HEK293 (cell line): ENCODE measurements around the gene PXDC1.

Source experiments
- GLI4 ChIP-seq: fragments of 450-650 bp; formaldehyde crosslinking; IDR thresholded peaks from 2 replicates; pipeline ENCODE4 v1.5.1; 2016; ENCODE audit warnings: missing biosample characterization, missing genetic modification characterization
- HOXA7 ChIP-seq: sonication (generic); formaldehyde crosslinking; IDR thresholded peaks from 2 replicates; pipeline ENCODE4 v1.8.1; 2022; ENCODE audit warnings: missing genetic modification reagents, borderline replicate concordance
- KLF10 ChIP-seq: fragments of 450-650 bp; IDR thresholded peaks from 2 replicates; pipeline ENCODE4 v1.5.1; 2018; ENCODE audit warnings: missing biosample characterization, mild to moderate bottlenecking, missing genetic modification characterization
- MZF1 ChIP-seq: fragments of 450-650 bp; formaldehyde crosslinking; IDR thresholded peaks from 2 replicates; pipeline ENCODE4 v1.5.1; 2017; ENCODE audit warnings: missing biosample characterization, missing genetic modification characterization, borderline replicate concordance
- SALL2 ChIP-seq: fragments of 450-650 bp; formaldehyde crosslinking; IDR thresholded peaks from 2 replicates; pipeline ENCODE4 v1.5.0; 2017; ENCODE audit warnings: missing biosample characterization, mild to moderate bottlenecking, missing genetic modification characterization, borderline replicate concordance
- SP7 ChIP-seq: fragments of 450-650 bp; formaldehyde crosslinking; IDR thresholded peaks from 2 replicates; pipeline ENCODE4 v1.5.1; 2016; ENCODE audit warnings: missing biosample characterization, missing genetic modification characterization
- ZBTB17 ChIP-seq: fragments of 450-650 bp; formaldehyde crosslinking; IDR thresholded peaks from 2 replicates; pipeline ENCODE4 v1.5.1; 2016; ENCODE audit warnings: missing biosample characterization, missing genetic modification characterization
- ZBTB20 ChIP-seq: fragments of 450-650 bp; formaldehyde crosslinking; IDR thresholded peaks from 2 replicates; pipeline ENCODE4 v1.5.1; 2016; ENCODE audit warnings: missing biosample characterization, missing genetic modification characterization
- ZBTB21 ChIP-seq: fragments of 450-650 bp; formaldehyde crosslinking; IDR thresholded peaks from 2 replicates; pipeline ENCODE4 v1.5.1; 2017; ENCODE audit warnings: missing biosample characterization, missing genetic modification characterization
- ZEB2 ChIP-seq: fragments of 450-650 bp; formaldehyde crosslinking; IDR thresholded peaks from 2 replicates; pipeline ENCODE4 v1.5.1; 2016; ENCODE audit warnings: missing biosample characterization, missing genetic modification characterization
- ZFP41 ChIP-seq: fragments of 450-650 bp; formaldehyde crosslinking; IDR thresholded peaks from 2 replicates; pipeline ENCODE4 v1.5.1; 2016; ENCODE audit warnings: missing biosample characterization, missing genetic modification characterization, borderline replicate concordance
- ZIC2 ChIP-seq: fragments of 450-650 bp; formaldehyde crosslinking; IDR thresholded peaks from 2 replicates; pipeline ENCODE4 v1.5.1; 2016; ENCODE audit warnings: missing biosample characterization, missing genetic modification characterization
- ZNF157 ChIP-seq: fragments of 450-650 bp; formaldehyde crosslinking; IDR thresholded peaks from 2 replicates; pipeline ENCODE4 v1.5.1; 2016; ENCODE audit warnings: missing biosample characterization, missing genetic modification characterization
- ZNF335 ChIP-seq: fragments of 450-650 bp; formaldehyde crosslinking; conservative IDR thresholded peaks from 2 replicates; pipeline ENCODE4 v1.5.1; 2016; ENCODE audit warnings: missing biosample characterization, missing genetic modification characterization
- ZNF366 ChIP-seq: fragments of 450-650 bp; formaldehyde crosslinking; conservative IDR thresholded peaks from 2 replicates; pipeline ENCODE4 v1.5.1; 2016; ENCODE audit warnings: missing biosample characterization, missing genetic modification characterization
- ZNF48 ChIP-seq: fragments of 450-650 bp; formaldehyde crosslinking; IDR thresholded peaks from 2 replicates; pipeline ENCODE4 v1.5.1; 2016; ENCODE audit warnings: missing biosample characterization, missing genetic modification characterization
- ZNF596 ChIP-seq: fragments of 450-650 bp; IDR thresholded peaks from 2 replicates; pipeline ENCODE4 v1.5.0; 2018; ENCODE audit warnings: missing biosample characterization, mild to moderate bottlenecking, missing genetic modification characterization, moderate library complexity
- ZNF621 ChIP-seq: fragments of 450-650 bp; formaldehyde crosslinking; IDR thresholded peaks from 2 replicates; pipeline ENCODE4 v1.5.1; 2017; ENCODE audit warnings: missing biosample characterization, missing genetic modification characterization
- ZNF629 ChIP-seq: fragments of 450-650 bp; formaldehyde crosslinking; IDR thresholded peaks from 2 replicates; pipeline ENCODE4 v1.5.1; 2017; ENCODE audit warnings: missing biosample characterization, missing genetic modification characterization
- ZNF660 ChIP-seq: fragments of 450-650 bp; IDR thresholded peaks from 2 replicates; pipeline ENCODE4 v1.5.1; 2018; ENCODE audit warnings: missing biosample characterization, mild to moderate bottlenecking, missing genetic modification characterization
- ZNF670 ChIP-seq: fragments of 450-650 bp; formaldehyde crosslinking; IDR thresholded peaks from 2 replicates; pipeline ENCODE4 v1.5.1; 2016; ENCODE audit warnings: missing biosample characterization, missing genetic modification characterization, low read depth
- ZNF677 ChIP-seq: fragments of 450-650 bp; IDR thresholded peaks from 2 replicates; pipeline ENCODE4 v1.5.0; 2018; ENCODE audit warnings: missing biosample characterization, mild to moderate bottlenecking, missing genetic modification characterization, moderate library complexity
- ZNF830 ChIP-seq: fragments of 450-650 bp; IDR thresholded peaks from 2 replicates; pipeline ENCODE4 v1.5.0; 2018; ENCODE audit warnings: missing biosample characterization, missing genetic modification characterization, low read depth, mild to moderate bottlenecking, moderate library complexity
- ZSCAN16 ChIP-seq: fragments of 450-650 bp; formaldehyde crosslinking; IDR thresholded peaks from 2 replicates; pipeline ENCODE4 v1.5.1; 2016; ENCODE audit warnings: missing biosample characterization, missing genetic modification characterization
- TF ChIP-seq, protein P1 (sequence below): fragments of 450-650 bp; formaldehyde crosslinking; IDR thresholded peaks from 2 replicates; pipeline ENCODE4 v1.5.1; 2016; ENCODE audit warnings: missing biosample characterization, missing genetic modification characterization
- TF ChIP-seq, protein P2 (sequence below): fragments of 450-650 bp; formaldehyde crosslinking; IDR thresholded peaks from 2 replicates; pipeline ENCODE4 v1.5.1; 2016; ENCODE audit warnings: missing biosample characterization, missing genetic modification characterization
- TF ChIP-seq, protein P3 (sequence below): fragments of 450-650 bp; formaldehyde crosslinking; IDR thresholded peaks from 2 replicates; pipeline ENCODE4 v1.5.1; 2016; ENCODE audit warnings: missing biosample characterization, missing genetic modification characterization
- TF ChIP-seq, protein P4 (sequence below): fragments of 450-650 bp; IDR thresholded peaks from 2 replicates; pipeline ENCODE4 v1.5.1; 2018; ENCODE audit warnings: missing biosample characterization, missing genetic modification characterization
- TF ChIP-seq, protein P5 (sequence below): IDR thresholded peaks from 2 replicates; pipeline ENCODE4 v1.6.1; 2011; ENCODE audit warnings: mild to moderate bottlenecking, low read depth, low read length, borderline replicate concordance
- TF ChIP-seq, protein P6 (sequence below): fragments of 450-650 bp; formaldehyde crosslinking; IDR thresholded peaks from 2 replicates; pipeline ENCODE4 v1.5.1; 2017; ENCODE audit warnings: missing biosample characterization, missing genetic modification characterization

The PXDC1 gene

DNA sequence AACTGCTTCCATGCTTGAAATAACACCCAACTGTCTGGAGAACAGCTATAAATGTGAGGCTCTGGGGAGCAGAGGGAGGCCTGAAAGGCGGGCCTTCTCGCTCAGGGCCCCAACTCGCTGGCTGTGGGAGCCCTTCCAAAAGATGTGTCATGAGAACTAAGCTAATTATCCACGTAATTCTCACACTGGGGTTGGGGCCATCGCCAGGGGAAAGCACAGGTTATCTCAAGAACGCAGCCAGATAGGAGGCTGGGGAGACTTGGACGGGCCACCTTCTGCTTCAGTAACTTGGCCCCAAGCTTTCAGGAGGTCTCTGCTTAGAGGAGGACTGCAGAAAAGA, 1.6 kb downstream of the PXDC1 start (continued):
- TF ChIP-seq ZNF621 (tag by site-specific recombination) (no peak), ZFP41 (tag by site-specific recombination) (no peak), ZBTB20 (tag by site-specific recombination) (peak; percentile 74), ZBTB17 (peak; percentile 42; the same call in 1 of the 2 replicates), ZNF677 (tag by site-specific recombination) (no peak), ZEB2 (tag by site-specific recombination) (0 out of 2 replicates have a peak, but pooled peaks have one; percentile 43), SALL2 (tag by site-specific recombination) (no peak), ZNF335 (peak; percentile 77; the same call in 1 of the 2 replicates), ZNF596 (tag by site-specific recombination) (no peak), ZNF366 (tag by site-specific recombination) (no peak), ZBTB21 (tag by site-specific recombination) (0 out of 2 replicates have a peak, but pooled peaks have one; percentile 51), SP7 (tag by site-specific recombination) (peak; percentile 63), ZNF670 (no peak), GLI4 (no peak), HOXA7 (CRISPR knock-in tag) (no peak), ZNF830 (tag by site-specific recombination) (no peak), ZNF48 (tag by site-specific recombination) (no peak), ZNF157 (no peak), ZNF660 (tag by site-specific recombination) (no peak), KLF10 (tag by site-specific recombination) (no peak), MZF1 (no peak), ZSCAN16 (tag by site-specific recombination) (no peak), ZIC2 (tag by site-specific recombination) (peak; percentile 45; the same call in 1 of the 2 replicates), ZNF629 (tag by site-specific recombination) (peak; percentile 69; the same call in 1 of the 2 replicates)
- TF ChIP-seq, protein P1, sequence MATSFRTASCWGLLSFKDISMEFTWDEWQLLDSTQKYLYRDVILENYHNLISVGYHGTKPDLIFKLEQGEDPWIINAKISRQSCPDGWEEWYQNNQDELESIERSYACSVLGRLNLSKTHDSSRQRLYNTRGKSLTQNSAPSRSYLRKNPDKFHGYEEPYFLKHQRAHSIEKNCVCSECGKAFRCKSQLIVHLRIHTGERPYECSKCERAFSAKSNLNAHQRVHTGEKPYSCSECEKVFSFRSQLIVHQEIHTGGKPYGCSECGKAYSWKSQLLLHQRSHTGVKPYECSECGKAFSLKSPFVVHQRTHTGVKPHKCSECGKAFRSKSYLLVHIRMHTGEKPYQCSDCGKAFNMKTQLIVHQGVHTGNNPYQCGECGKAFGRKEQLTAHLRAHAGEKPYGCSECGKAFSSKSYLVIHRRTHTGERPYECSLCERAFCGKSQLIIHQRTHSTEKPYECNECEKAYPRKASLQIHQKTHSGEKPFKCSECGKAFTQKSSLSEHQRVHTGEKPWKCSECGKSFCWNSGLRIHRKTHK (tag by site-specific recombination): no peak
- TF ChIP-seq, protein P2, sequence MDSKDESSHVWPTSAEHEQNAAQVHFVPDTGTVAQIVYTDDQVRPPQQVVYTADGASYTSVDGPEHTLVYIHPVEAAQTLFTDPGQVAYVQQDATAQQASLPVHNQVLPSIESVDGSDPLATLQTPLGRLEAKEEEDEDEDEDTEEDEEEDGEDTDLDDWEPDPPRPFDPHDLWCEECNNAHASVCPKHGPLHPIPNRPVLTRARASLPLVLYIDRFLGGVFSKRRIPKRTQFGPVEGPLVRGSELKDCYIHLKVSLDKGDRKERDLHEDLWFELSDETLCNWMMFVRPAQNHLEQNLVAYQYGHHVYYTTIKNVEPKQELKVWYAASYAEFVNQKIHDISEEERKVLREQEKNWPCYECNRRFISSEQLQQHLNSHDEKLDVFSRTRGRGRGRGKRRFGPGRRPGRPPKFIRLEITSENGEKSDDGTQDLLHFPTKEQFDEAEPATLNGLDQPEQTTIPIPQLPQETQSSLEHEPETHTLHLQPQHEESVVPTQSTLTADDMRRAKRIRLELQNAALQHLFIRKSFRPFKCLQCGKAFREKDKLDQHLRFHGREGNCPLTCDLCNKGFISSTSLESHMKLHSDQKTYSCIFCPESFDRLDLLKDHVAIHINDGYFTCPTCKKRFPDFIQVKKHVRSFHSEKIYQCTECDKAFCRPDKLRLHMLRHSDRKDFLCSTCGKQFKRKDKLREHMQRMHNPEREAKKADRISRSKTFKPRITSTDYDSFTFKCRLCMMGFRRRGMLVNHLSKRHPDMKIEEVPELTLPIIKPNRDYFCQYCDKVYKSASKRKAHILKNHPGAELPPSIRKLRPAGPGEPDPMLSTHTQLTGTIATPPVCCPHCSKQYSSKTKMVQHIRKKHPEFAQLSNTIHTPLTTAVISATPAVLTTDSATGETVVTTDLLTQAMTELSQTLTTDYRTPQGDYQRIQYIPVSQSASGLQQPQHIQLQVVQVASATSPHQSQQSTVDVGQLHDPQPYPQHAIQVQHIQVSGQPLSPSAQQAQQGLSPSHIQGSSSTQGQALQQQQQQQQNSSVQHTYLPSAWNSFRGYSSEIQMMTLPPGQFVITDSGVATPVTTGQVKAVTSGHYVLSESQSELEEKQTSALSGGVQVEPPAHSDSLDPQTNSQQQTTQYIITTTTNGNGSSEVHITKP (tag by site-specific recombination): peak; percentile 75
- TF ChIP-seq, protein P3, sequence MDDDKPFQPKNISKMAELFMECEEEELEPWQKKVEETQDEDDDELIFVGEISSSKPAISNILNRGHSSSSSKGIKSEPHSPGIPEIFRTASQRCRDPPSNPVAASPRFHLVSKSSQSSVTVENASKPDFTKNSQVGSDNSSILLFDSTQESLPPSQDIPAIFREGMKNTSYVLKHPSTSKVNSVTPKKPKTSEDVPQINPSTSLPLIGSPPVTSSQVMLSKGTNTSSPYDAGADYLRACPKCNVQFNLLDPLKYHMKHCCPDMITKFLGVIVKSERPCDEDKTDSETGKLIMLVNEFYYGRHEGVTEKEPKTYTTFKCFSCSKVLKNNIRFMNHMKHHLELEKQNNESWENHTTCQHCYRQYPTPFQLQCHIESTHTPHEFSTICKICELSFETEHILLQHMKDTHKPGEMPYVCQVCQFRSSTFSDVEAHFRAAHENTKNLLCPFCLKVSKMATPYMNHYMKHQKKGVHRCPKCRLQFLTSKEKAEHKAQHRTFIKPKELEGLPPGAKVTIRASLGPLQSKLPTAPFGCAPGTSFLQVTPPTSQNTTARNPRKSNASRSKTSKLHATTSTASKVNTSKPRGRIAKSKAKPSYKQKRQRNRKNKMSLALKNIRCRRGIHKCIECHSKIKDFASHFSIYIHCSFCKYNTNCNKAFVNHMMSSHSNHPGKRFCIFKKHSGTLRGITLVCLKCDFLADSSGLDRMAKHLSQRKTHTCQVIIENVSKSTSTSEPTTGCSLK (tag by site-specific recombination): no peak
- TF ChIP-seq, protein P4, sequence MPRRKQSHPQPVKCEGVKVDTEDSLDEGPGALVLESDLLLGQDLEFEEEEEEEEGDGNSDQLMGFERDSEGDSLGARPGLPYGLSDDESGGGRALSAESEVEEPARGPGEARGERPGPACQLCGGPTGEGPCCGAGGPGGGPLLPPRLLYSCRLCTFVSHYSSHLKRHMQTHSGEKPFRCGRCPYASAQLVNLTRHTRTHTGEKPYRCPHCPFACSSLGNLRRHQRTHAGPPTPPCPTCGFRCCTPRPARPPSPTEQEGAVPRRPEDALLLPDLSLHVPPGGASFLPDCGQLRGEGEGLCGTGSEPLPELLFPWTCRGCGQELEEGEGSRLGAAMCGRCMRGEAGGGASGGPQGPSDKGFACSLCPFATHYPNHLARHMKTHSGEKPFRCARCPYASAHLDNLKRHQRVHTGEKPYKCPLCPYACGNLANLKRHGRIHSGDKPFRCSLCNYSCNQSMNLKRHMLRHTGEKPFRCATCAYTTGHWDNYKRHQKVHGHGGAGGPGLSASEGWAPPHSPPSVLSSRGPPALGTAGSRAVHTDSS (tag by site-specific recombination): no peak
- TF ChIP-seq, protein P5, sequence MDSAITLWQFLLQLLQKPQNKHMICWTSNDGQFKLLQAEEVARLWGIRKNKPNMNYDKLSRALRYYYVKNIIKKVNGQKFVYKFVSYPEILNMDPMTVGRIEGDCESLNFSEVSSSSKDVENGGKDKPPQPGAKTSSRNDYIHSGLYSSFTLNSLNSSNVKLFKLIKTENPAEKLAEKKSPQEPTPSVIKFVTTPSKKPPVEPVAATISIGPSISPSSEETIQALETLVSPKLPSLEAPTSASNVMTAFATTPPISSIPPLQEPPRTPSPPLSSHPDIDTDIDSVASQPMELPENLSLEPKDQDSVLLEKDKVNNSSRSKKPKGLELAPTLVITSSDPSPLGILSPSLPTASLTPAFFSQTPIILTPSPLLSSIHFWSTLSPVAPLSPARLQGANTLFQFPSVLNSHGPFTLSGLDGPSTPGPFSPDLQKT: no peak
- TF ChIP-seq, protein P6, sequence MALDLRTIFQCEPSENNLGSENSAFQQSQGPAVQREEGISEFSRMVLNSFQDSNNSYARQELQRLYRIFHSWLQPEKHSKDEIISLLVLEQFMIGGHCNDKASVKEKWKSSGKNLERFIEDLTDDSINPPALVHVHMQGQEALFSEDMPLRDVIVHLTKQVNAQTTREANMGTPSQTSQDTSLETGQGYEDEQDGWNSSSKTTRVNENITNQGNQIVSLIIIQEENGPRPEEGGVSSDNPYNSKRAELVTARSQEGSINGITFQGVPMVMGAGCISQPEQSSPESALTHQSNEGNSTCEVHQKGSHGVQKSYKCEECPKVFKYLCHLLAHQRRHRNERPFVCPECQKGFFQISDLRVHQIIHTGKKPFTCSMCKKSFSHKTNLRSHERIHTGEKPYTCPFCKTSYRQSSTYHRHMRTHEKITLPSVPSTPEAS (tag by site-specific recombination): no peak
